GM12878 (cell line): ENCODE results near the gene LRRC15. TPM values are rescaled to one million over a fixed set of nuclear protein-coding genes. Genes with fewer than 3 reads are reported as not detected.
A peak's percentile ranks its signal among the peaks of the same experiment; 100 is the strongest.

Source experiments
- ATAC-seq: fragments of 200-7000 bp; cut with Tn5 transposase; 3 replicates; pipeline ENCODE4 v1.9.1; 2020; ENCODE audit warnings: mild to moderate bottlenecking, moderate library complexity
- BruUV-seq: library from RNA; stranded (reverse); fragments of 400-500 nt; replicated peaks from 2 replicates; lab custom pipeline; 2021; lab: Mats Ljungman, UMichigan
- CTCF ChIA-PET: fragments of 300-600 bp; sonication (Branson Sonifier 250); formaldehyde crosslinking; extraction: SDS; loops from one replicate; lab custom pipeline; 2021; ENCODE audit warnings: inconsistent platforms; lab: Yijun Ruan, JAX
- POLR2A ChIA-PET: fragments of 350-600 bp; formaldehyde crosslinking; extraction: SDS; loops from one replicate; lab custom pipeline; 2021; ENCODE audit warnings: inconsistent platforms; lab: Charles Lee
- RAD21 ChIA-PET: fragments of 300-600 bp; sonication (Branson Sonifier 250); formaldehyde crosslinking; loops from one replicate; lab custom pipeline; 2023; ENCODE audit warnings: antibody characterized with exemption; ENCODE audit not compliant: unreplicated experiment; lab: Charles Lee
- SMC1A ChIA-PET: fragments of 300-600 bp; sonication (Branson Sonifier 250); formaldehyde crosslinking; loops from one replicate; lab custom pipeline; 2023; ENCODE audit not compliant: unreplicated experiment, uncharacterized antibody; lab: Charles Lee
- DNase-seq: peaks from one replicate; pipeline ENCODE4 v3.0.0-alpha.2; 2011; ENCODE audit warnings: low read depth, low spot score
- FAIRE-seq: peaks from 3 replicates; lab custom pipeline; 2011; peaks lifted over from hg19 to GRCh38; lab: Jason Lieb, UNC
- H2AFZ ChIP-seq: 2 replicates; pipeline ENCODE4 v1.6.0; 2011; ENCODE audit warnings: low read depth, low read length, control low read depth; ENCODE audit not compliant: control insufficient read depth
- H3K27ac ChIP-seq: 2 replicates; pipeline ENCODE4 v1.5.1; 2011; ENCODE audit warnings: control low read depth; ENCODE audit not compliant: control insufficient read depth, insufficient read depth
- H3K27me3 ChIP-seq, 2 experiments: replicated peaks in 1 of 2; 2 replicates each; pipeline versions ENCODE4 v1.6.0 to v1.6.1; 2011; ENCODE audit warnings: low read length in 1 of 2; ENCODE audit not compliant: control insufficient read depth in 2 of 2, insufficient read depth in 2 of 2
- H3K36me3 ChIP-seq, 2 experiments: 2 replicates each; pipeline ENCODE4 v1.5.1; 2011; ENCODE audit warnings: low read length in 1 of 2; ENCODE audit not compliant: control insufficient read depth in 2 of 2, insufficient read depth in 2 of 2
- H3K4me1 ChIP-seq: 2 replicates; pipeline ENCODE4 v1.6.1; 2011; ENCODE audit warnings: mild to moderate bottlenecking, low read length, moderate library complexity, mixed read lengths; ENCODE audit not compliant: control insufficient read depth, insufficient read depth
- H3K4me2 ChIP-seq: 2 replicates; pipeline ENCODE4 v1.6.0; 2011; ENCODE audit warnings: control low read depth; ENCODE audit not compliant: control insufficient read depth, insufficient read depth
- H3K4me3 ChIP-seq: fragments of 200-600 bp; sonication (generic); 2 replicates; pipeline ENCODE4 v1.5.1; 2016
- H3K79me2 ChIP-seq: 2 replicates; pipeline ENCODE4 v1.6.0; 2011; ENCODE audit warnings: low read length; ENCODE audit not compliant: control insufficient read depth, insufficient read depth
- H3K9ac ChIP-seq: 2 replicates; pipeline ENCODE4 v1.8.0; 2011; ENCODE audit warnings: low read length, control low read depth, mixed read lengths; ENCODE audit not compliant: control insufficient read depth, insufficient read depth
- H3K9me3 ChIP-seq: replicated peaks from 3 replicates; pipeline ENCODE4 v1.5.1; 2011; ENCODE audit warnings: mild to moderate bottlenecking, low read length; ENCODE audit not compliant: control insufficient read depth, insufficient read depth
- H4K20me1 ChIP-seq: 2 replicates; pipeline ENCODE4 v1.6.0; 2011; ENCODE audit not compliant: control insufficient read depth, insufficient read depth
- BRCA1 ChIP-seq: IDR thresholded peaks from 2 replicates; pipeline ENCODE4 v1.6.1; 2011; ENCODE audit warnings: low read depth, low read length, improper control_type of control experiment
- CBX5 ChIP-seq: sonication (generic); IDR thresholded peaks from 2 replicates; pipeline ENCODE4 v1.6.1; 2016; ENCODE audit warnings: low read depth, moderate library complexity, mild to moderate bottlenecking, inconsistent platforms
- CEBPB ChIP-seq, 2 experiments: fragments of 150-350 bp in 1 of 2; IDR thresholded peaks; 2 replicates each; pipeline ENCODE4 v1.6.1; 2012 to 2014; ENCODE audit warnings: low read depth in 2 of 2, low read length in 2 of 2, borderline replicate concordance in 1 of 2, inconsistent platforms in 1 of 2
- EZH2 ChIP-seq: IDR thresholded peaks from 2 replicates; pipeline ENCODE4 v1.6.1; 2012; ENCODE audit warnings: low read depth, mild to moderate bottlenecking, control low read depth, inconsistent platforms, low read length, borderline replicate concordance; ENCODE audit not compliant: control insufficient read depth
- FOXK2 ChIP-seq: fragments of 450-650 bp; IDR thresholded peaks from 2 replicates; pipeline ENCODE4 v1.6.1; 2017; ENCODE audit warnings: mild to moderate bottlenecking, moderate library complexity
- IRF4 ChIP-seq: IDR thresholded peaks from 2 replicates; pipeline ENCODE4 v1.6.1; 2011; ENCODE audit warnings: low read depth, low read length
- POLR2A ChIP-seq: IDR thresholded peaks from 2 replicates; pipeline ENCODE4 v1.6.1; 2011; ENCODE audit warnings: low read depth, mild to moderate bottlenecking, low read length
- POLR2AphosphoS5 ChIP-seq: IDR thresholded peaks from 2 replicates; pipeline ENCODE4 v1.6.1; 2011; ENCODE audit warnings: mild to moderate bottlenecking, low read length, inconsistent platforms
- RB1 ChIP-seq: fragments of 450-650 bp; formaldehyde crosslinking; IDR thresholded peaks from 2 replicates; pipeline ENCODE4 v1.6.1; 2017; ENCODE audit warnings: mild to moderate bottlenecking, borderline replicate concordance
- RFX5 ChIP-seq: IDR thresholded peaks from 2 replicates; pipeline ENCODE4 v1.6.1; 2011; ENCODE audit warnings: low read depth, low read length, improper control_type of control experiment
- SMAD5 ChIP-seq: IDR thresholded peaks from 2 replicates; pipeline ENCODE4 v1.6.1; 2016; ENCODE audit warnings: antibody characterized with exemption, low read depth
- ZZZ3 ChIP-seq: IDR thresholded peaks from 2 replicates; pipeline ENCODE4 v1.6.1; 2011; ENCODE audit warnings: low read depth; ENCODE audit not compliant: control insufficient read depth, insufficient read length
- WGBS: methylation state at CpG from one replicate; pipeline ENCODE4 v1.1.6; 2016; ENCODE audit warnings: low lambda C conversion rate; ENCODE audit not compliant: insufficient replicate concordance, insufficient coverage; ENCODE audit errors: missing lambda C conversion rate; 5-methylcytosine and 5-hydroxymethylcytosine counted together
- in situ Hi-C: fragments of 300-500 bp; cut with MboI; formaldehyde crosslinking; loops from 9 replicates; pipeline ENCODE4 v1.14.3; 2018; ENCODE audit warnings: mixed read lengths
- intact Hi-C: fragments of 100-400 bp; cut with micrococcal nuclease; formaldehyde crosslinking; loops from one replicate; pipeline ENCODE4 v1.14.2; 2022; ENCODE audit not compliant: unreplicated experiment
- polyA plus RNA-seq, 11 experiments: library from polyadenylated mRNA; depleted of rRNA in 4 of 11; unstranded in 6 of 11; stranded (reverse) in 5 of 11; fragments of >200 nt; fragmentation: Nextera tagmentation in 4 of 11; fragmentation: Illumina TruSeq in 1 of 11; extraction: Ambion mirVana in 4 of 11; extraction: Trizol in 1 of 11; gene quantifications; 1 replicate in 1 of 11; 2 replicates in 10 of 11; pipeline versions ENCODE4 v1.2.1 to v1.2.3, GENCODE V29; 2011 to 2016; ENCODE audit warnings: inconsistent platforms in 2 of 11, missing spikeins in 2 of 11, low read depth in 1 of 11
- total RNA-seq, 4 experiments: library from RNA; depleted of rRNA in 3 of 4; stranded (reverse); fragments of >200 nt in 3 of 4; fragmentation: Illumina TruSeq in 1 of 4; extraction: Trizol in 1 of 4; gene quantifications; 2 replicates each; pipeline versions ENCODE4 v1.2.1 to v1.2.3, GENCODE V29; 2013 to 2021
- TF ChIP-seq, protein P1 (sequence below): fragments of 450-650 bp; formaldehyde crosslinking; IDR thresholded peaks from 2 replicates; pipeline ENCODE4 v1.4.0; 2022; ENCODE audit warnings: mild to moderate bottlenecking, moderate library complexity
- TF ChIP-seq, protein P2 (sequence below): fragments of 150-350 bp; IDR thresholded peaks from 2 replicates; pipeline ENCODE4 v1.6.1; 2016; ENCODE audit warnings: low read depth, low read length
- TF ChIP-seq, protein P3 (sequence below): fragments of 450-650 bp; IDR thresholded peaks from 2 replicates; pipeline ENCODE4 v1.6.1; 2017; ENCODE audit warnings: mild to moderate bottlenecking

The LRRC15 gene
- total and polyA plus RNA-seq, 10 of the 15 experiments (the other 5 are each of a cell fraction or from before 2014, with no cell fraction given): not detected

DNA sequence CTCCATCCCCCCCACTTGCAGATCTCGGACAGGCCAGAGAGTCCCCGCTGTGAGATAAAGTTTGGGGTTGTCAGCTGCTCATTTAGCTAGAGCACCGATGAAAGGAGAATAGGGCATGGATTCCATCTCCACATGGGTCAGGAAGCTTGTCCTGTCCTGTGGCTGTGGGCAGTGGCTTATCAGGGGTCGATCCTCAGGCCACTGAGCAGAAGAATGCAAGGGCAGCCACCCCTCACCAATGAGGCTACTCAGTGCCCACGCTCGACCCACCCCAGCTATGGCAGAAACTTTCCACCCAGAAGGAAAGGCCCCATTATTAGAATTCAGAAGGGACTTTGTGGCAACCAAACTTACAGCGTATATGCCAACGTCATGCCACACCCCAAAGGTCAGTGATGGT, 61.7 kb downstream of the LRRC15 start:
- TF ChIP-seq, protein P1, sequence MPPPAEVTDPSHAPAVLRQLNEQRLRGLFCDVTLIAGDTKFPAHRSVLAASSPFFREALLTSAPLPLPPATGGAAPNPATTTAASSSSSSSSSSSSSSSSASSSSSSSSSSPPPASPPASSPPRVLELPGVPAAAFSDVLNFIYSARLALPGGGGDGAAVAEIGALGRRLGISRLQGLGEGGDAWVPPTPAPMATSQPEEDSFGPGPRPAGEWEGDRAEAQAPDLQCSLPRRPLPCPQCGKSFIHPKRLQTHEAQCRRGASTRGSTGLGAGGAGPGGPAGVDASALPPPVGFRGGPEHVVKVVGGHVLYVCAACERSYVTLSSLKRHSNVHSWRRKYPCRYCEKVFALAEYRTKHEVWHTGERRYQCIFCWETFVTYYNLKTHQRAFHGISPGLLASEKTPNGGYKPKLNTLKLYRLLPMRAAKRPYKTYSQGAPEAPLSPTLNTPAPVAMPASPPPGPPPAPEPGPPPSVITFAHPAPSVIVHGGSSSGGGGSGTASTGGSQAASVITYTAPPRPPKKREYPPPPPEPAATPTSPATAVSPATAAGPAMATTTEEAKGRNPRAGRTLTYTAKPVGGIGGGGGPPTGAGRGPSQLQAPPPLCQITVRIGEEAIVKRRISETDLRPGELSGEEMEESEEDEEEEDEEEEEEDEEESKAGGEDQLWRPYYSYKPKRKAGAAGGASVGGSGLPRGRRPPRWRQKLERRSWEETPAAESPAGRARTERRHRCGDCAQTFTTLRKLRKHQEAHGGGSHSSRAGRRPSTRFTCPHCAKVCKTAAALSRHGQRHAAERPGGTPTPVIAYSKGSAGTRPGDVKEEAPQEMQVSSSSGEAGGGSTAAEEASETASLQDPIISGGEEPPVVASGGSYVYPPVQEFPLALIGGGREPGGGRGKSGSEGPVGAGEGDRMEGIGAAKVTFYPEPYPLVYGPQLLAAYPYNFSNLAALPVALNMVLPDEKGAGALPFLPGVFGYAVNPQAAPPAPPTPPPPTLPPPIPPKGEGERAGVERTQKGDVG (CRISPR knock-in tag): no peak
- no peak for TF ChIP-seq CBX5
- TF ChIP-seq, protein P2, sequence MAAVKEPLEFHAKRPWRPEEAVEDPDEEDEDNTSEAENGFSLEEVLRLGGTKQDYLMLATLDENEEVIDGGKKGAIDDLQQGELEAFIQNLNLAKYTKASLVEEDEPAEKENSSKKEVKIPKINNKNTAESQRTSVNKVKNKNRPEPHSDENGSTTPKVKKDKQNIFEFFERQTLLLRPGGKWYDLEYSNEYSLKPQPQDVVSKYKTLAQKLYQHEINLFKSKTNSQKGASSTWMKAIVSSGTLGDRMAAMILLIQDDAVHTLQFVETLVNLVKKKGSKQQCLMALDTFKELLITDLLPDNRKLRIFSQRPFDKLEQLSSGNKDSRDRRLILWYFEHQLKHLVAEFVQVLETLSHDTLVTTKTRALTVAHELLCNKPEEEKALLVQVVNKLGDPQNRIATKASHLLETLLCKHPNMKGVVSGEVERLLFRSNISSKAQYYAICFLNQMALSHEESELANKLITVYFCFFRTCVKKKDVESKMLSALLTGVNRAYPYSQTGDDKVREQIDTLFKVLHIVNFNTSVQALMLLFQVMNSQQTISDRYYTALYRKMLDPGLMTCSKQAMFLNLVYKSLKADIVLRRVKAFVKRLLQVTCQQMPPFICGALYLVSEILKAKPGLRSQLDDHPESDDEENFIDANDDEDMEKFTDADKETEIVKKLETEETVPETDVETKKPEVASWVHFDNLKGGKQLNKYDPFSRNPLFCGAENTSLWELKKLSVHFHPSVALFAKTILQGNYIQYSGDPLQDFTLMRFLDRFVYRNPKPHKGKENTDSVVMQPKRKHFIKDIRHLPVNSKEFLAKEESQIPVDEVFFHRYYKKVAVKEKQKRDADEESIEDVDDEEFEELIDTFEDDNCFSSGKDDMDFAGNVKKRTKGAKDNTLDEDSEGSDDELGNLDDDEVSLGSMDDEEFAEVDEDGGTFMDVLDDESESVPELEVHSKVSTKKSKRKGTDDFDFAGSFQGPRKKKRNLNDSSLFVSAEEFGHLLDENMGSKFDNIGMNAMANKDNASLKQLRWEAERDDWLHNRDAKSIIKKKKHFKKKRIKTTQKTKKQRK: no peak
- no peak for TF ChIP-seq ZZZ3
- TF ChIP-seq POLR2AphosphoS5: no peak
- no peak for TF ChIP-seq POLR2A
- no peak for TF ChIP-seq FOXK2
- TF ChIP-seq EZH2: no peak
- TF ChIP-seq IRF4: no peak
- no peak for TF ChIP-seq RB1
- TF ChIP-seq BRCA1: no peak
- TF ChIP-seq SMAD5: no peak
- no peak for TF ChIP-seq CEBPB (IDR thresholded peaks at IDR 0.05; ENCODE audit: borderline replicate concordance in 1 of 2, low read depth in 2 of 2, low read length in 2 of 2)
- TF ChIP-seq, protein P3, sequence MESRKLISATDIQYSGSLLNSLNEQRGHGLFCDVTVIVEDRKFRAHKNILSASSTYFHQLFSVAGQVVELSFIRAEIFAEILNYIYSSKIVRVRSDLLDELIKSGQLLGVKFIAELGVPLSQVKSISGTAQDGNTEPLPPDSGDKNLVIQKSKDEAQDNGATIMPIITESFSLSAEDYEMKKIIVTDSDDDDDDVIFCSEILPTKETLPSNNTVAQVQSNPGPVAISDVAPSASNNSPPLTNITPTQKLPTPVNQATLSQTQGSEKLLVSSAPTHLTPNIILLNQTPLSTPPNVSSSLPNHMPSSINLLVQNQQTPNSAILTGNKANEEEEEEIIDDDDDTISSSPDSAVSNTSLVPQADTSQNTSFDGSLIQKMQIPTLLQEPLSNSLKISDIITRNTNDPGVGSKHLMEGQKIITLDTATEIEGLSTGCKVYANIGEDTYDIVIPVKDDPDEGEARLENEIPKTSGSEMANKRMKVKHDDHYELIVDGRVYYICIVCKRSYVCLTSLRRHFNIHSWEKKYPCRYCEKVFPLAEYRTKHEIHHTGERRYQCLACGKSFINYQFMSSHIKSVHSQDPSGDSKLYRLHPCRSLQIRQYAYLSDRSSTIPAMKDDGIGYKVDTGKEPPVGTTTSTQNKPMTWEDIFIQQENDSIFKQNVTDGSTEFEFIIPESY: no peak
- no peak for TF ChIP-seq RFX5
- TF ChIP-seq, all 136 proteins: peak for 0
- Histone ChIP-seq H3K4me1 (peaks cover 46% of the 10 kb centered on the region), H3K4me2 (peak overlapping the region; percentile 66), H3K9me3 (no peaks in the 10 kb centered on the region; the same call in 2 of the 3 replicates), H3K9ac (no peak overlapping the region), H3K36me3 (no peaks in the 10 kb centered on the region), H2AFZ (no peak overlapping the region), H3K27ac (peak overlapping the region; percentile 75), H4K20me1 (no peaks in the 10 kb centered on the region), H3K27me3 (no peaks in the 10 kb centered on the region), H3K79me2 (no peaks in the 10 kb centered on the region), H3K4me3 (0 out of 2 replicates have a peak overlapping the region, but pooled peaks have one; percentile 27)
- no peak for FAIRE-seq
- in situ Hi-C loops (loop anchor here (5.0 kb wide), 1 partner anchor 171 kb away; the partner anchor contains the start of gene HES1), intact Hi-C loops (loop anchor here (2.0 to 5.0 kb wide), 2 partner anchors 126 to 171 kb away; partner anchors contain the start of gene HES1)
- ATAC-seq: no peak
- ChIA-PET CTCF (interaction anchor here (1.8 to 2.9 kb wide), 5 partner anchors 8 to 642 kb away, joined by 5 to 14 read pairs (median 9); no protein-coding TSS in a partner anchor), RAD21 (interaction anchor here (1.0 to 1.9 kb wide), 4 partner anchors 8 to 642 kb away, joined by 3 to 11 read pairs (median 6); no protein-coding TSS in a partner anchor), POLR2A (interaction anchor here (0.9 kb wide), 1 partner anchor 646 kb away, joined by 3 read pairs; no protein-coding TSS in a partner anchor), SMC1A (interaction anchor here (1.4 to 2.1 kb wide), 4 partner anchors 8 to 207 kb away, joined by 4 to 9 read pairs (median 6); no protein-coding TSS in a partner anchor)
- no TSS peak for BruUV-seq
- DNase-seq: no peak
- 51% methylated on average over 8 of the region's 8 CpGs for WGBS
